HG03060 (cell line): ENCODE measurements around the gene FLAD1.
"Not testable (repeated sequence)": the region's sequence is repeated elsewhere in the genome, so short reads cannot be mapped to it uniquely, and the experiment has no call there.

ENCODE experiments used
- ATAC-seq: cut with Tn5 transposase; IDR thresholded peaks from one replicate; pipeline ENCODE4 v1.9.1; 2021; ENCODE audit warnings: low read depth, moderate number of reproducible peaks; ENCODE audit not compliant: unreplicated experiment

The FLAD1 gene

GRCh38 chr1:154988058-154988954, 5.2 kb downstream of the FLAD1 start:
- ATAC-seq: no peak

- ATAC-seq: no peak
Measured at GRCh38 chr1:154989195-154989860, 6.2 kb downstream of the FLAD1 start.

- ATAC-seq: no peak
Measured at GRCh38 chr1:154990276-154990675, 7.1 kb downstream of the FLAD1 start.

GRCh38 chr1:154992721-154993571, 9.8 kb downstream of the FLAD1 start:
- no peak for ATAC-seq

GRCh38 chr1:154993572-154994268, 10.6 kb downstream of the FLAD1 start, which contains the start of gene LENEP:
TSS of gene LENEP (plus strand) at chr1:154993586. CDS start at chr1:154993608, 22 bp downstream.
- ATAC-seq: no peak

- no peak for ATAC-seq
Measured at GRCh38 chr1:154994269-154994587, 11.1 kb downstream of the FLAD1 start.

GRCh38 chr1:154994591-154994990, 11.4 kb downstream of the FLAD1 start:
- no peak for ATAC-seq

- not testable (repeated sequence) for ATAC-seq
Measured at GRCh38 chr1:154995301-154995983, 12.3 kb downstream of the FLAD1 start.

- ATAC-seq: no peak
Measured at GRCh38 chr1:154996966-154997701, 14.0 kb downstream of the FLAD1 start.

- no peak for ATAC-seq
Measured at GRCh38 chr1:154998201-154998780, 15.1 kb downstream of the FLAD1 start.

GRCh38 chr1:154998818-154999570, 15.8 kb downstream of the FLAD1 start:
- ATAC-seq: no peak

GRCh38 chr1:154999571-155000410, 16.6 kb downstream of the FLAD1 start:
- no peak for ATAC-seq

GRCh38 chr1:155000411-155000725, 17.2 kb downstream of the FLAD1 start:
- no peak for ATAC-seq

- ATAC-seq: no peak
Measured at GRCh38 chr1:155000726-155001424, 17.7 kb downstream of the FLAD1 start.

- ATAC-seq: no peak
Measured at GRCh38 chr1:155001425-155001674, 18.2 kb downstream of the FLAD1 start.

- ATAC-seq: no peak
Measured at GRCh38 chr1:155001675-155002463, 18.7 kb downstream of the FLAD1 start.
